Endothelial cell of hepatic sinusoid (primary cell): ENCODE measurements around the gene CCDC184.
"Not testable (repeated sequence)": the region's sequence is repeated elsewhere in the genome, so short reads cannot be mapped to it uniquely, and the experiment has no call there.

Source experiments
- in situ Hi-C: cut with HindIII; loops from 2 replicates; pipeline ENCODE4 v1.10.0; 2017; ENCODE audit warnings: low sequenced_read_pairs

The CCDC184 gene

DNA sequence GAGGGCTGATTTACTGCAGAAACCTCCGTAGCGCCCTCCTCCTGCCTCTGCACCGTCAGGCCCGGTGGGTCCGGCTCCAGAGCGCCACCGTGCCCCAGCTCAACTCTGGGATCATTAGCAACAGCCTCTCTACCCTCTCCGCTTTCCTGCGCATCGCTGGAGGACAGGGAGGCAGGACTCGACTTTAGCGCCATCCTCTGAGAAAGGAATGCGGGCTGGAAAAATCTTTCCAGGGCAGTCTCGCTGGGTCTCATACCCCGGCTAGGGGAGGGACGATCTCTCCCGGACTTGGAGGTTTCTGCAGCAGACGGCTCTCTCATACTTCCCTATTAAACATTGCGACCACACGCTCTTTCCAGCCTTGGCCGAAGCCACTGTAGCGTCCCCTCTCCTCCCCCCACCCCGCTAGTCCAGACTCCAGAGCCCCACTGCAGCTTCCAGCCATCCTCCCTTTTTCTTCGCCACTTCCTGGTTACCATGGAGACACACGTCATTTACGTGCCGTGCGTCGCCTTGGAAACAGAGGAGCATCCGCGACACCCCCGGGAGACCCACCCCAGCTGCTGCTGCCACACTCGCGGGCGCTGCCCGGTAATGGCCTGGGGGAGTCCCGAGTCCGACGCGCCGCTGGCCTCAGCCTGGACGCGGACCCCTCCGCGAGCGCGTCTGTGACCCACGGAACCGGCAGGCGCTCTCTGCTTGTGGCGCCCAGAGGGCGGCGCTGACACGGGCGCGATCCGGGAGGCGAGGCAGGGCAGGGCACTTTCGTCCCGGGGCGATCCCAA is at the start of gene CCDC184:
CCDC184 (plus strand) TSS at position 554 of the 785 bp plus-strand sequence. CDS start 479 bp downstream, outside the sequence.
- in situ Hi-C loops, result no loop called here

DNA sequence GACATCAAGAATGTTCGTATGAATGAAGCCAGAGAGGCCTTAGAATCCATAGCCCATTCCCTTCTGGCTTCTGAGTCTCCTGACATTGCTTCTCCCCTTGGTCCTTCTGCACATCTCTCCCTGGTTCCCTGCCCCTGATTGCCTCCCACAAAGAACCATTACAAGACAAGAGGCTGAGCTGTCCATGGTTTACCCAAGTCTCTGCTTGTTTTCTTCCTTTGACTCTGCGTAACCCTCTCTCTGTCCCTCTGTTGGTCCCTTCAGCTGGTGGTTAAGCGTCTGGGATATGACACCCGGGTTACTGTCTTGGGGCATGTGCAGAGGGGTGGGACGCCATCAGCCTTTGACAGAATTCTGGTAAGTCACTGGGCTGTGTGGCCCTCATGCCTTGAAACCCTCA is 48.4 kb upstream of the CCDC184 start:
- in situ Hi-C loops, result no loop called here

DNA sequence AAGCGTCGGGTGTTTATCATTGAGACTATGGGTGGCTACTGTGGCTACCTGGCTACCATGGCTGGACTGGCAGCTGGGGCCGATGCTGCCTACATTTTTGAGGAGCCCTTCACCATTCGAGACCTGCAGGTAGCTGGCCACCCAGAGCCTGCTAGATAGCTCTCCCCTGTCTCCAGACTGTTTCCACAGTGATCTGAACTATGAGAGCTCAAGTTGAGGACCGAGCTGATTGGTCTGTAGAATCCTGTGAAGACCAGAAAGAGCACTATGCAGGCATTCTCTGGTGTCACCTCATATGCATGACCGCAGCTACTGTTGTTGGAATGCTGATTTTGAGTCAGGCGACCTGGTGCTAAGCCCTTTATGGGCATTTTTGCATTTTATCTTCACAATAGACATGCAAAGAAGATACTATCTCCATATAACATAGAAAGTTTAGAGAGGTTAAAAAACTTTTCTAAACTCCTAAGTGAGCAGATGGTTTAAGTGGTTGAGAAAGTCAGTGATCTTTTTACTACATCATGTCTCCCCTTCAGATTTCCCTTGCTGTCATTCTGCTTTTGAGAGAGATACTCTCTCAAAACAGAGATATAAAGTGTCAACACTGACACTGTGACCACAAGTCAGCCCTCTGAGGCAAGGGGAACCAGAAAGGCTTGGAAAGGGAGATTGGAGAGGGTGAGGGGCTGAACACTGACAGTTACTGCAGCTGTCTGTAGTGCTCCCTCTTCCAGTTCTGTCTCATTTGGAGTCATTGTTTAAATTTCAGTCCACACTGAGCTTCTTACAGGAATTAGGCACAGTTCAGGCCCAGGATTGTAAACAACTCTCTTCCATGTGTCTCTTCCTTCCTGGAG is 40.4 kb upstream of the CCDC184 start:
- in situ Hi-C loops, result no loop called here

DNA sequence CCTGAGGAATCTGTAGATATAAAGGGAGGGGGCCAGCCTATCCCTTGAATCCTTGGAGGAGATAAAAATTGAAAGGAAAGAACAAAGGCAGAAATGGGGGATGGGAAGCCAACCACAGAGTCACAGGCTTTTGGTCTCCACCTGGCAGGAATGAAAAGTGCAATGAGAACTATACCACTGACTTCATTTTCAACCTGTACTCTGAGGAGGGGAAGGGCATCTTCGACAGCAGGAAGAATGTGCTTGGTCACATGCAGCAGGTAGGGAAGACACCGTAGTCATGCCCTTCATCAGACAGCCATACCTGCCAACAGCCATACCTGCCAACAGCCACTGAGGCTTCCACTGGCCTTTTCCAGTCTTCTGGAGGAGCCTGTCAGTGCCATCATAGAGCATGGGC is 39.5 kb upstream of the CCDC184 start:
- in situ Hi-C loops, result no loop called here

DNA sequence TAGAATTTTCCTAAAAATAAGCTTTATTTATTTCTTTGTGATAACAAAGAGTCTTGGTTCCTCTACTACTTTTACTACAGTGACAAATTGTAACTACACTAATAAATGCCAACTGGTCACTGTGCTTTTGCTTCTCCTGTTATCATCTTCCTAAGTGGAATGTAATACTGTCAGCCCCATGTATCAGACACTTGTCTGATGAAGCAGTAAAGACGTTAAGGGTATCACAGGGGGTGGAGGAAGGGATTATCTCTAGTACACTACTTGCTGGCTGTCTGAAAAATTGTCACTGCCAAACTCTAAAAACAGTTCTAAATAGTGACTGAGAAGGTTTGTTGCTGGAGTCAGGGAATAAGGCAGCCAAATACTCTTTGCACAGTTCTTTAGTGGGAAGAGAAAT is 37.5 kb upstream of the CCDC184 start:
- in situ Hi-C loops, result no loop called here

GRCh38 chr12:48151103-48151771 is 32.2 kb upstream of the CCDC184 start:
- in situ Hi-C loops, result no loop called here

DNA sequence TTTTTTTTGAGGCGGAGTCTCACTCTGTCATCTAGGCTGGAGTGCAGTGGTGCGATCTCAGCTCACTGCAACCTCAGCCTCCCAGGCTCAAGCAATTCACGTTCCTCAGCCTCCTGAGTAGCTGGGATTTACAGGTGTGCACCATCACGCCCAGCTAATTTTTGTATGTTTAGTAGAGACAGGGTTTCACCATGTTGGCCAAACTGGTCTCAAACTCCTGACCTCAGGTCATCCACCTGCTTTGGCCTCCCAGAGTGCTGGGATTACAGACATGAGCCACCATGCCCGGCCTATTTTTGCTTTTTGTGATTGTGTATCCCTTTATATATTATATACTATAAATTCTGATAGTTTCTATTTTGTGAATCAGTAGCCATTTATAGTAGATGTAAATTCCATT is 27.7 kb upstream of the CCDC184 start:
- in situ Hi-C loops, result not testable (repeated sequence)

- in situ Hi-C loops, result no loop called here
Measured at GRCh38 chr12:48156652-48157017, 26.8 kb upstream of the CCDC184 start.

- in situ Hi-C loops, result no loop called here
Measured at GRCh38 chr12:48157018-48157888, 26.2 kb upstream of the CCDC184 start, which contains the start of gene ASB8. TSS of gene ASB8 (minus strand) at chr12:48157515. CDS start at chr12:48153496, 4,019 bp downstream.

GRCh38 chr12:48157889-48158370 is 25.5 kb upstream of the CCDC184 start:
- in situ Hi-C loops, result no loop called here

GRCh38 chr12:48160046-48160445 is 23.4 kb upstream of the CCDC184 start:
- in situ Hi-C loops, result no loop called here

- in situ Hi-C loops, result no loop called here
Measured at GRCh38 chr12:48160807-48161206, 22.6 kb upstream of the CCDC184 start.

DNA sequence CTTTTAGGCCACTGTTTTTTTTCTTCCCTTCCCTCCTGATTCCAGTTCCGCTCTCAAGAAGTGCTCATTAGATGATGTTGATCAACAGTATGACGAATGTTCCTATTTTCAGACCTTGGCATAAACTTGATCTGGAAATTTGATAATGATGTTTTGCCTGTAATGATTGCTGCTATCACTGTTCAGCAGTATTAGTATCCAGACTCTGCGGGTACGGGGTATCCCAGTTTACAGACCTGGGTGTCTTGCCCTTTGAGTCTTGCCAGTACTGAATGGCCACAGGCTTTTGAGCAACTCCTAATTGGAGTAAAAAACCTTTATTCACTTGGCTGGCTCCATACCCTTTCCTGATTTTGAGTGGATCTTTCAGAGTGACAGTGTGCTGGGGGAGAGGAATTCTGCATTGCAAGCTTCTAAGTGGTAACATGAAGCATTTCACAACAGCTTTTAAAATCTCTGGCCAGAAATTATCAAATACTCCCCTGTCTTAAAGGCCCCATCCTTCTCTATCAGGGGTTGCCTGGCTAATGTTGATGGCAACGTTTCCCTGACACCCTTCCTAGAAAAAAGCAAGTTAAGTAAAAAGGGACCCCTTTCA is 20.2 kb upstream of the CCDC184 start:
- in situ Hi-C loops, result no loop called here

DNA sequence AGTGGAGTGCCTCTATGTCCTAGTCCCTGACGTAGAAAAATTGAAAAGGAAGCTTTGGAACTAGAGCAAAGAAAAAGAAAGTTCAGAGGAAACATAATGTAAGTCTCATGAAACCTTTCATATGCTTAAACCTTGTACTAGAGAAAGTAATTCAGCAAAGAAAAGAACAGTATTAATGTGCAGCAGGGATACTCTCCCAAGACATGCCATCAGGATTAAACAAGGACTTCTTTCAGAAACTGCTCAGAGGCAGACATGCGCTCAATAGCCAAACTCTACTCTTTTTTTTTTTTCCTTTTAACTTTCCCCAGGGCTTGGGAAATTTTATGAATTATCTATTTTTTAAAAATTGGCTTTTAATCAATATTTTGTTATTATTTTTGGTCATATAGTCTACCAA is 19.0 kb upstream of the CCDC184 start:
- in situ Hi-C loops, result no loop called here

DNA sequence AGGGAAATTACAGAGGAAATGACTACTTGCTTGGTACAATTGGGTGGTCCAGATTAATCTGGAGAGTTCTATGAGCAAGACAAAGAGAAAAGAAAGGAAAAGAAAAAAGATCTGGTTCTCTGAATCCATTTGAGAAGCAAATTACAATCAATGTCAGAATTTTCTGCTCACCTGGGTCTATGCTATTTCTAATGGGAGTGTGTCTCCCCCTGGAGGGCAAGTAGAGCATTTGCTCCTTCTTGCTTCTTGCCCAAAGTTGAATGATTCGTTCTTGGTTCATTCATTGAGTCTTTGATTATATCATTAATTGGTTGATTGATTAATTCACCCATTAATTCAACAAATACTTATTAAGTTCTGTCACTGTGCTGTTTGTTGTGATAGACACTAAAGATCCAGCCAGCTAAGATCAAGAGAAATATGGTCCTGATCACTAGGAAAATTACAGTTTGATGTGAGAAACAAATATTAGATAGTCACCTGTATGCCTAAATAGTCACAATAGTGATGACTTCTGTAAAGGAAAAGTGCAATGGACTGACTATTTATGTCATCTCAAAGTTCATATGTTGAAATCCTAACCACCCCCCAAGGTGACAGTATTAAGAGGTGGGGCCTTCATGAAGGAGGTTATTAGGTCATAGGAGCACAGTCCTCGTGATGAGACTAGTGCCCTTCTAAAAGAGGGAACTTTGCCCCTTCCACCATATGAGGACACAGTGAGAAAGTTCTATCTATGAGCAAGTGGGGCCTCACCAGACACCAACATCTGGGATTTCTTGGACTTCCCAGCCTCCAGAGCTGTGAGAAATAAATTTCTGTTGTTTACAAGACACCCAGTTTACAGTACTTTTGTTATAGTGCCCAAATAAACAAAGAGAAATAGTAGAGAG is 18.1 kb upstream of the CCDC184 start:
- in situ Hi-C loops, result no loop called here

DNA sequence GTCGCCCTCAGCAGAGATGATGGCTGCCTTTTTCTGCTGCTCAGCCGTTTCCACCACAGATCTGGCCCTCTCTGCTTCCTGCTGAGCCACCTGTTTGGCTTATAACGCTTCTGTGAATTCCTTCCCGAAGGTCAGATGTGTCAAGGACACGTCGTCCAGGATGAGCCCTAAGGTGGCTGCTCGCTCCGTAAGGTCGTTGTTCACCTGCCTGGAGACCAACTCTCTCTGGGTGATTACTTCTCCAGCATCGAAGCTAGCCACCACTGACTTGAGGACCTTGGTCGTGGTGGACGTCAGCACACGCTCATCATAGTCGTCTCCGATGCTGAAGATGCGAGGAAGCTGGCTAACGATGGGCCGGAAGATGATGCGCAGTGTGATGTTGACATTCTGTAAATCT is 14.4 kb upstream of the CCDC184 start:
- in situ Hi-C loops, result no loop called here

- in situ Hi-C loops, result no loop called here
Measured at GRCh38 chr12:48175613-48176416, 7.6 kb upstream of the CCDC184 start.

DNA sequence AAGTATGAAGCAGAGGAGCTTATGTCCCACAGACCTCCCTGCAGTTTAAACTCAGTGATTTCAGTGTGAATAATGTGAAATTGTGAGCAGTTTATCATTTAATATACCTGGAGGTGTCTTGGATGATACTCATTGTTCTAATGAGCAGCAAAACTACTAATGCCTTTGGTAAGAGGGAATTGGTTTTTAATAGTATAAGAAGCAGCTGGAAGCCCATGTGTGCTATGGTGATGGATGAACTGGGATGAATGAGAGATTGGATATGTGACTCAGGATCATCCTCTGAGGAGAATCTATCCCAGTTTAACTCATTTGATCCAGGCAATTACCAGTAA is 7.1 kb upstream of the CCDC184 start:
- in situ Hi-C loops, result no loop called here
